Middle frontal gyrus (tissue), 1 donor: Measurements from ENCODE around the gene LSAMP.
"Not testable (repeated sequence)": the region's sequence is repeated elsewhere in the genome, so short reads cannot be mapped to it uniquely, and the experiment has no call there.

ENCODE experiments used
- DNase-seq: peaks from one replicate; pipeline ENCODE4 v3.0.0-alpha.2; 2015; ENCODE audit warnings: low spot score; ENCODE audit errors: extremely low spot score

LSAMP gene

DNA sequence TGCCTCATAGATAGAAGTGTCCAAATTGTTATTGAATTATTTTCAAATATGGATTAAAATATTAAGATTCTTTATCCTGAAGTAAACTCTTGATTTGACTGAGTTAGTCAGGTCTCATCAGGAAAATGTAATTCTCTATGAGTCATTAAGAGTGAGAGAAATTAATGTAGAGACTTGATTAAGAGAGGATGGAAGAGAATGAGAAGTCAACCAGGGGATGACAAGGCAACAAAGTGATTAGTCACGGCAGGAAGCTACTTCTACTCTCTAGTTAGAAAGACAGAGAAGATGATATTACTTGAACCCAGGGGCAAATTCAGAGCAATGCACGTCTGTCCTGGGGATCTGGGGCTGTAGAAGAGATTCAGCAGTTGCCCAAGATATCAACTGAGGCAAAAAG, 202.5 kb downstream of the LSAMP start:
- no peak for DNase-seq

GRCh38 chr3:116241677-116242076, 203.6 kb downstream of the LSAMP start:
- DNase-seq = no peak

DNA sequence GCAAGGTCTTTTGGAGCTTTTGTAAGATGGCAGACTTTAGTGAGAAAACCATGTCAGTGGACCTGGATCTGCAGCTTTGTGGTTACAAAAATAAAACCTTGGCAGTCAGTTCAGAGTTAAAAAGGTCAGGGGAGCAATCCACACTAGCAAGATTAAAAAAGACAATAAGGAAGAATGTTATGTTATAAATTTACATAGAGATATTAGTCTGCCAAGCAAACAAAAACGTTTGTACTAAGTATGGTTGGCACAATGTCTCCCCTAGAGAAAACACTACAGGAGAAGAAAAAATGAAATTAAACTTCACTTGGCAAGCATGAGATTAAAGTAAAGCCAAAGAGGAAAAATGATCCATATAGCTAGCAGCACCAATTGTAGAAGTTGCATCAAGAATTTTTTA, 205.0 kb downstream of the LSAMP start:
- no peak for DNase-seq

GRCh38 chr3:116238846-116239565, 206.3 kb downstream of the LSAMP start:
- no peak for DNase-seq

DNA sequence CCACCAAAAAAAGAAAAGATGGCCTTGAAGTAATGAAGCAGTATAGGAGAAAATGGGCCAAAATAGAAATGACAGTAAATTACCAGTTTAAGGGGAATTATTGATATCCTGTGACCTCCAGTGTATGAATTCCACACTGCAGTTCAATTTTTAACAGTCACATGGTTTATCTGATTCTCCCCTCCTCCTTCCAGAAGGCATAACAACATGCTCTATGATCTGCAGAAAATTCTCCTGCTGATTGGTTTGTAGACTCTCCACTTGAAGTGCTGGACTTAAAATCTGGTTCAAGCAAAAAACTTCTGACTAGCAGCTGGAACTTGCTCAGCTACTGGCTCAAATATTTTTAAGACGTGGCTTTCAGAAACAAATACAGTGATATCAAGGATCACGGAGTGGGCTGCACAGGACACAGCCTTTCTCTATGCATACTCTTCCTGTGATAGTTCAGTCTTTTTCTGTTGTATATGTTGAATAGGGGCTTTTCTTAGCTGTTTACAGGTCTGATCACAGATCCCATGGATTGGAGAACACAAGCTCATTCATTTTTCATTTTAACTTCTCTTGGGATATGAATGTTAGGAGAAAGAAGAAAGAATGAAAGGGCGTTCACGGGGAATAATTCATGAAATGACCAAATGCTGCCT, 211.5 kb downstream of the LSAMP start:
- DNase-seq = no peak

- no peak for DNase-seq
These were observed 214.8 kb downstream of the LSAMP start for GRCh38 chr3:116230431-116231020.

GRCh38 chr3:116226266-116226665, 219.0 kb downstream of the LSAMP start:
- no peak for DNase-seq

DNA sequence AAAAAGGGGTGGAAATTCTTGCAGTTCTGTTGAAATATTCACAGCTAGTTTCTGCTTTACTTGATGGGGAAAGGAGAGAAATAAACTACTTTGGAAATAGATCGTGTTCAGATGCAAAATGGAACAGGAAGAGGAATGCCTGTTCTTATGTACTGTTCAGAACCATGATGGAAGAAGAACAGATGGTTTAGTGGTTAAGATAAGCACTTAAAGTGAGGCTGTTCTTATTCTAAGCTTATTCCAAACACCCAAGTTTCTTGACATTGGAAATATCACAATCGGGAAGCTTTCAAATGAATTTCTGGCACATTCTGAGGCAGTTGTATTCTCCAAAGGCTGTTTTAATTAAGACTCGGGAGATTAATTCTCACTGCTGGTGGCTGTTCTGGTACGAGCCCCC, 228.5 kb downstream of the LSAMP start:
- no peak for DNase-seq

DNA sequence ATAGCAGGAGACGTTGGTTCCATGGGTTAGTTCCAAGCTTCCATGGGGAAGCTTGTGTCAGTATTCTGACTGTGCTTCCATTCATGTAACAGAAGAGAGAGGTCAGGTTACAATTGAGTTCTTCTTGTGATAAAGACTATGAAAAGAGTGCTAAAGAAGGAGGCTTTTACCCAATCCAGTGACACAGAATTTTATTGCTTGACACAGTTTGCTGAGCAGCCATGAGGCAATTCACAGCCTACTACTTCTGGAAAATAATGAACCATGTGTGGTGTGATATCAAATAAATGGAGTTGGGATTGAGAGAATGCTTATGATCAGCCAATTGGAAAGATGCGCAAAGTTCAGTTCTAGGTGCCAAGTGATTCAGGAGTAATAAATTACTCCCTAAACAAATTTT, 233.4 kb downstream of the LSAMP start:
- no peak for DNase-seq

- not testable (repeated sequence) for DNase-seq
These were observed 236.5 kb downstream of the LSAMP start for GRCh38 chr3:116208830-116209229.

DNA sequence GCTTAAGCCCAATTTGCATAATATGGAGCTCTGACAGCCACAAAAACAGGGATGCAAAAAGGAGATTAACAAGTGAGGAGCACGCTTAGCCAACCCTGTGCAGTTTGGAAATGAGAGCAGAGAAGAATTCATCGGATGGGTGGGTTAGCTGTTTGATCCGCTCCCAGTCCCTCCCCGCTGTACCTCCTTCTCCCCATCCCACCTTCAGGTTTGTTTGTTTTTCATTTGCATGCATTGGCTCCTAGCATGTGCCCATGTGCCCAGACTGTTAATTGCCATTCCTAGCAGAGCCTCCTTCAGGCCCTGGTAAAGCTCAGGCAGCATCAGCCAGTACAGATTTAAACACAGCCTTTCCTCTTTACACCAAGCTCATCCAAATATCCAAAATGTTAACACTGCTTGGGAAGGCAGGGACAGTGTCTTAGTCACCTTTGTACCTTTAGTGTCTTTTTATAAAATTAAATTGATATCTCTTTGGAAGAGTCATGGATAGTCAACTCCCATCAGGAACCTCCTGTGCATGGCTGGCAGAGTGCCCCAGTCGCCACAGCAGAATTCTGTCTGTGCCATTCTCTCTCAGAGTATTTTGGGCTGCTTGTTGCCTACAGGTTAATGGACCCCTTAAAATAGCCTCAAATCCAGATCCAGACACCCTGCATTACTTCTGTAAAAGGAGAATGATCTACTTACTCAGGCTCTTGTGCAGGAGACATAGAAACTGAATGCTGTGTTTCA, 244.2 kb downstream of the LSAMP start:
- no peak for DNase-seq

GRCh38 chr3:116199063-116199462, 246.2 kb downstream of the LSAMP start:
- DNase-seq = no peak

GRCh38 chr3:116198087-116198486, 247.2 kb downstream of the LSAMP start:
- no peak for DNase-seq

DNA sequence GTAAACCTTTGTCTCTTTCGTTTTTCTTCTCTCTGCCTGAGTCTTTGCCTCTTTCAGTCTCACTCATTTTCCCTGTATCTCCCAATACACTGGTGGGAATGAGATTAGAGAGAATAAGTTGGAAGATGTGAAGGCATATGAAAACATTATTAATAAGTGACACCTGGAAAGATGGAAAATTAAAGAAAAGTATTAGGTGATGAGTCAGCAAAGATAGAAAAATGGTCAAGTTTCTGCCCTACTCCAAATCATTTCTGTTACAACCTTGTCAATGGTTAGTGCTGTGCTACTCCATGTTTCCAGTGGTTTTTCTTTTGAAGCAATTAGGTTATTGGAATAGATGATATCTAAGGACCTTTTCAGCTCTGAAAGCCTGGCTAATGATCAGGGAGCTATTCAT, 252.8 kb downstream of the LSAMP start:
- DNase-seq = no peak

- no peak for DNase-seq
These were observed 253.9 kb downstream of the LSAMP start for GRCh38 chr3:116191409-116191808.

- DNase-seq = no peak
These were observed 255.2 kb downstream of the LSAMP start for GRCh38 chr3:116190095-116190494.

- DNase-seq = no peak
These were observed 257.0 kb downstream of the LSAMP start for GRCh38 chr3:116188231-116188785.

GRCh38 chr3:116186049-116186448, 259.2 kb downstream of the LSAMP start:
- no peak for DNase-seq

DNA sequence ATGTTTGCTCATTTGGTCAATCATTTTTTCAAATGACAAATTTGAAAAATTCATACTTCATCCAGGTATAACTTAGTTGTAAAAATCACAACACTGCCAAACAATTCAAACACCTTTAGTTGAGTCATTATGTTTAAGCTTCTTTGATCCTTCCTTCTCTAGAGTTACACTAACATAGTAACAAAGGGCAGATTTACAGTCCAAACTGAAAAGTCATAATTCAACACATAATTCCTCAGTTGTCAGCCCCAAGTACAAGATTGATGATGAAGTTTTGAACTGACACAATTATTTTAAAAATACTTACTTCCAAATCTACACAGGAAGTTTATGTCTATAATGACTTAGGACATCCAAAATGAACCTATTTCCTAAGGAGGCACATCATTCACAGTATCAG, 264.1 kb downstream of the LSAMP start:
- DNase-seq = no peak

- DNase-seq = no peak
These were observed 266.2 kb downstream of the LSAMP start for GRCh38 chr3:116179091-116179490.

- no peak for DNase-seq
These were observed 268.2 kb downstream of the LSAMP start for GRCh38 chr3:116176974-116177555.
